Neural cell (in vitro differentiated cells): ENCODE measurements around the gene ZSCAN5A.

Experiments used
- EP300 ChIP-seq: fragments of 450-650 bp; conservative IDR thresholded peaks from 2 replicates; pipeline ENCODE4 v1.6.1; 2014; ENCODE audit warnings: antibody characterized with exemption, mild to moderate bottlenecking, moderate library complexity; ENCODE audit not compliant: poor library complexity, severe bottlenecking
- EZH2 ChIP-seq: fragments of 200-600, 300-800 bp; shearing (Covaris generic), sonication (generic); IDR thresholded peaks from 2 replicates; pipeline ENCODE4 v1.6.1; 2014; ENCODE audit warnings: antibody characterized with exemption, low read length, borderline replicate concordance, mild to moderate bottlenecking; ENCODE audit not compliant: insufficient read depth, poor library complexity, severe bottlenecking
- MXI1 ChIP-seq: fragments of 450-650 bp; conservative IDR thresholded peaks from 2 replicates; pipeline ENCODE4 v1.6.1; 2014; ENCODE audit warnings: antibody characterized with exemption, mild to moderate bottlenecking; ENCODE audit not compliant: poor library complexity, severe bottlenecking
- POLR2AphosphoS5 ChIP-seq: IDR thresholded peaks from 2 replicates; pipeline ENCODE4 v1.6.1; 2012
- RAD21 ChIP-seq: fragments of 450-650 bp; conservative IDR thresholded peaks from 2 replicates; pipeline ENCODE4 v1.6.1; 2014; ENCODE audit warnings: antibody characterized with exemption, mild to moderate bottlenecking, moderate library complexity
- REST ChIP-seq: IDR thresholded peaks from 2 replicates; pipeline ENCODE4 v1.6.1; 2012; ENCODE audit warnings: borderline replicate concordance
- SMC3 ChIP-seq: fragments of 450-650 bp; conservative IDR thresholded peaks from 2 replicates; pipeline ENCODE4 v1.6.1; 2014; ENCODE audit warnings: antibody characterized with exemption, mild to moderate bottlenecking, moderate library complexity; ENCODE audit not compliant: poor library complexity
- TAF1 ChIP-seq: IDR thresholded peaks from 2 replicates; pipeline ENCODE4 v1.6.1; 2012; ENCODE audit warnings: low read depth
- TF ChIP-seq, protein P1 (sequence below): fragments of 450-650 bp; IDR thresholded peaks from 2 replicates; pipeline ENCODE4 v1.5.1; 2014; ENCODE audit warnings: antibody characterized with exemption, mild to moderate bottlenecking, moderate library complexity; ENCODE audit not compliant: poor library complexity, severe bottlenecking

GRCh38 chr19:56273563-56274117, 41.0 kb downstream of the ZSCAN5A start:
- TF ChIP-seq, protein P1, sequence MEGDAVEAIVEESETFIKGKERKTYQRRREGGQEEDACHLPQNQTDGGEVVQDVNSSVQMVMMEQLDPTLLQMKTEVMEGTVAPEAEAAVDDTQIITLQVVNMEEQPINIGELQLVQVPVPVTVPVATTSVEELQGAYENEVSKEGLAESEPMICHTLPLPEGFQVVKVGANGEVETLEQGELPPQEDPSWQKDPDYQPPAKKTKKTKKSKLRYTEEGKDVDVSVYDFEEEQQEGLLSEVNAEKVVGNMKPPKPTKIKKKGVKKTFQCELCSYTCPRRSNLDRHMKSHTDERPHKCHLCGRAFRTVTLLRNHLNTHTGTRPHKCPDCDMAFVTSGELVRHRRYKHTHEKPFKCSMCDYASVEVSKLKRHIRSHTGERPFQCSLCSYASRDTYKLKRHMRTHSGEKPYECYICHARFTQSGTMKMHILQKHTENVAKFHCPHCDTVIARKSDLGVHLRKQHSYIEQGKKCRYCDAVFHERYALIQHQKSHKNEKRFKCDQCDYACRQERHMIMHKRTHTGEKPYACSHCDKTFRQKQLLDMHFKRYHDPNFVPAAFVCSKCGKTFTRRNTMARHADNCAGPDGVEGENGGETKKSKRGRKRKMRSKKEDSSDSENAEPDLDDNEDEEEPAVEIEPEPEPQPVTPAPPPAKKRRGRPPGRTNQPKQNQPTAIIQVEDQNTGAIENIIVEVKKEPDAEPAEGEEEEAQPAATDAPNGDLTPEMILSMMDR: no peak
- TF ChIP-seq RAD21 (no peak), REST (no peak), EZH2 (no peak), POLR2AphosphoS5 (no peak), TAF1 (no peak), MXI1 (no peak), EP300 (no peak), SMC3 (no peak)
